ENCODE data around the gene HDAC1.
"Not testable (repeated sequence)": the region's sequence is repeated elsewhere in the genome, so short reads cannot be mapped to it uniquely, and the experiment has no call there.

The HDAC1 gene

GRCh38 chr1:32291708-32292538, at the start of gene HDAC1:
Gene HDAC1 (plus strand): TSS chr1:32292083. CDS start chr1:32292170, 87 bp downstream.
- no peak for FAIRE-seq

GRCh38 chr1:32242341-32242851, 49.5 kb upstream of the HDAC1 start:
- no peak for FAIRE-seq

- no peak for FAIRE-seq
These were observed 45.0 kb upstream of the HDAC1 start, which contains the start of gene FAM167B for GRCh38 chr1:32246888-32247273. Gene FAM167B (plus strand): TSS chr1:32247222. CDS start chr1:32247422, 200 bp downstream.

- no peak for FAIRE-seq
These were observed 44.4 kb upstream of the HDAC1 start for GRCh38 chr1:32247452-32247851.

GRCh38 chr1:32247983-32248889, 43.6 kb upstream of the HDAC1 start:
- FAIRE-seq = no peak

- FAIRE-seq = no peak
These were observed 41.9 kb upstream of the HDAC1 start for GRCh38 chr1:32249831-32250525.

GRCh38 chr1:32250893-32251716, 40.8 kb upstream of the HDAC1 start, which contains the start of gene LCK:
Gene LCK (plus strand): TSS chr1:32251265. CDS start chr1:32274330, 23,065 bp downstream.
- no peak for FAIRE-seq

- FAIRE-seq = no peak
These were observed 36.5 kb upstream of the HDAC1 start for GRCh38 chr1:32255072-32256071.

- FAIRE-seq = no peak
These were observed 35.2 kb upstream of the HDAC1 start for GRCh38 chr1:32256473-32257226.

GRCh38 chr1:32257227-32257508, 34.7 kb upstream of the HDAC1 start:
- FAIRE-seq = no peak

GRCh38 chr1:32263236-32263593, 28.7 kb upstream of the HDAC1 start:
- not testable (repeated sequence) for FAIRE-seq

GRCh38 chr1:32263744-32264143, 28.1 kb upstream of the HDAC1 start:
- no peak for FAIRE-seq

- FAIRE-seq = no peak
These were observed 26.0 kb upstream of the HDAC1 start for GRCh38 chr1:32265846-32266245.

GRCh38 chr1:32266921-32267591, 24.8 kb upstream of the HDAC1 start:
- FAIRE-seq = no peak

GRCh38 chr1:32269744-32270143, 22.1 kb upstream of the HDAC1 start:
- FAIRE-seq = no peak

- no peak for FAIRE-seq
These were observed 19.1 kb upstream of the HDAC1 start for GRCh38 chr1:32272557-32273390.

GRCh38 chr1:32273391-32274208, 18.3 kb upstream of the HDAC1 start:
- FAIRE-seq = no peak

All from endometrium (tissue), 2 donors.